HepG2 (cell line): ENCODE measurements around the gene TMEM108. TPM values are rescaled to one million over a fixed set of nuclear protein-coding genes. Genes with fewer than 3 reads are reported as not detected.

ENCODE experiments used
- ATAC-seq: fragments of 200-7000 bp; cut with Tn5 transposase; 3 replicates; pipeline ENCODE4 v1.9.1; 2020; ENCODE audit warnings: mild to moderate bottlenecking, moderate library complexity
- BruUV-seq: library from RNA; stranded (reverse); fragments of 400-500 nt; replicated peaks from 2 replicates; lab custom pipeline; 2021; lab: Mats Ljungman, UMichigan
- CTCF ChIA-PET: fragments of 300-600 bp; formaldehyde crosslinking; extraction: SDS; loops from one replicate; lab custom pipeline; 2021; ENCODE audit warnings: low total read pairs, inconsistent platforms, low intra/inter-chr PET ratio; lab: Yijun Ruan, JAX
- POLR2A ChIA-PET: fragments of 350-600 bp; sonication (Branson Sonifier 250); formaldehyde crosslinking; loops from one replicate; lab custom pipeline; 2020; ENCODE audit warnings: antibody characterized with exemption, inconsistent platforms; lab: Yijun Ruan, JAX
- DNase-seq: peaks from one replicate; pipeline ENCODE4 v3.0.0-alpha.2; 2015; ENCODE audit warnings: low spot score
- FAIRE-seq: peaks from 3 replicates; lab custom pipeline; 2011; peaks lifted over from hg19 to GRCh38; lab: Jason Lieb, UNC
- H2AFZ ChIP-seq: one replicate; pipeline ENCODE4 v1.6.1; 2011; ENCODE audit warnings: low read length, inconsistent platforms
- H3K27ac ChIP-seq: fragments of 300-600 bp; 3 replicates; pipeline ENCODE4 v1.8.0; 2011; ENCODE audit warnings: mixed run types, mild to moderate bottlenecking, mixed read lengths, low read length, inconsistent platforms; ENCODE audit not compliant: insufficient read depth; ENCODE audit errors: extremely low read length
- H3K27me3 ChIP-seq, 2 experiments: fragments of 200-600 bp in 1 of 2; 2 replicates in 1 of 2; 3 replicates in 1 of 2; pipeline versions ENCODE4 v1.6.0 to v1.8.0; 2011; ENCODE audit warnings: low read length in 2 of 2, mild to moderate bottlenecking in 2 of 2, moderate library complexity in 2 of 2, inconsistent platforms in 1 of 2; ENCODE audit not compliant: insufficient read depth in 2 of 2, control insufficient read depth in 1 of 2
- H3K36me3 ChIP-seq, 2 experiments: fragments of 200-600 bp in 1 of 2; replicated peaks in 1 of 2; 2 replicates in 1 of 2; 3 replicates in 1 of 2; pipeline versions ENCODE4 v1.5.1 to v1.8.0; 2011; ENCODE audit warnings: low read length in 2 of 2, inconsistent platforms in 1 of 2; ENCODE audit not compliant: insufficient read depth in 2 of 2, control insufficient read depth in 1 of 2
- H3K4me1 ChIP-seq: 2 replicates; pipeline ENCODE4 v1.5.1; 2012; ENCODE audit warnings: low read length, inconsistent platforms; ENCODE audit not compliant: insufficient read depth
- H3K4me2 ChIP-seq: 2 replicates; pipeline ENCODE4 v1.6.0; 2011; ENCODE audit warnings: low read depth, low read length, inconsistent platforms
- H3K4me3 ChIP-seq, 3 experiments: fragments of 200-600 bp in 1 of 3; sonication (generic), shearing (Covaris generic) in 1 of 3; replicated peaks in 1 of 3; 2 replicates each; pipeline ENCODE4 v1.5.1; 2011 to 2016; ENCODE audit warnings: low read length in 3 of 3, inconsistent platforms in 2 of 3, low read depth in 2 of 3, mild to moderate bottlenecking in 2 of 3, control low read depth in 1 of 3, mixed read lengths in 1 of 3; ENCODE audit not compliant: insufficient read depth in 1 of 3
- H3K79me2 ChIP-seq: one replicate; pipeline ENCODE4 v1.6.1; 2011; ENCODE audit warnings: low read length, inconsistent platforms; ENCODE audit not compliant: insufficient read depth
- H3K9ac ChIP-seq: 2 replicates; pipeline ENCODE4 v1.6.0; 2011; ENCODE audit warnings: mild to moderate bottlenecking, low read depth, low read length, inconsistent platforms; ENCODE audit not compliant: insufficient read depth
- H3K9me3 ChIP-seq: 2 replicates; pipeline ENCODE4 v1.5.1; 2012; ENCODE audit warnings: mild to moderate bottlenecking, low read length
- H4K20me1 ChIP-seq: 2 replicates; pipeline ENCODE4 v1.6.0; 2011; ENCODE audit warnings: inconsistent platforms, mild to moderate bottlenecking, low read length, moderate library complexity; ENCODE audit not compliant: insufficient read depth
- MNT ChIP-seq: fragments of 450-650 bp; IDR thresholded peaks from 2 replicates; pipeline ENCODE4 v1.6.1; 2016
- NKX3-1 ChIP-seq: sonication (generic); formaldehyde crosslinking; IDR thresholded peaks from 2 replicates; pipeline ENCODE4 v1.5.0; 2020; ENCODE audit warnings: missing genetic modification reagents
- REL ChIP-seq: sonication (generic); formaldehyde crosslinking; conservative IDR thresholded peaks from 2 replicates; pipeline ENCODE4 v1.8.0; 2022; ENCODE audit warnings: mild to moderate bottlenecking, missing genetic modification reagents, moderate library complexity
- ZHX2 ChIP-seq, 2 experiments: sonication (generic) in 1 of 2; formaldehyde crosslinking in 1 of 2; IDR thresholded peaks; 2 replicates each; pipeline versions ENCODE4 v1.6.1 to v1.9.0; 2014 to 2022; ENCODE audit warnings: antibody characterized with exemption in 1 of 2, borderline replicate concordance in 1 of 2, inconsistent platforms in 1 of 2, low read depth in 1 of 2, missing genetic modification reagents in 1 of 2
- WGBS: methylation state at CpG from one replicate; pipeline ENCODE4 v1.1.6; 2017; ENCODE audit warnings: low lambda C conversion rate; 5-methylcytosine and 5-hydroxymethylcytosine counted together
- in situ Hi-C: cut with HindIII; loops from 2 replicates; pipeline ENCODE4 v1.10.0; 2017; ENCODE audit warnings: low pct_unique_long_range_greater_than_20kb; ENCODE audit not compliant: extremely low pct_ligation_motif_present
- intact Hi-C: fragments of 100-400 bp; cut with micrococcal nuclease; formaldehyde crosslinking; loops from one replicate; pipeline ENCODE4 v1.10.0; 2022; ENCODE audit not compliant: unreplicated experiment
- polyA plus RNA-seq, 8 experiments: library from polyadenylated mRNA; depleted of rRNA in 3 of 8; stranded (reverse) in 7 of 8; unstranded in 1 of 8; fragments of >200 nt; fragmentation: Illumina TruSeq in 4 of 8; extraction: Trizol in 4 of 8; gene quantifications; 2 replicates each; pipeline versions ENCODE4 v1.2.1 to v1.2.3, GENCODE V29; 2011 to 2016; ENCODE audit warnings: low read depth in 4 of 8, missing spikeins in 1 of 8, mixed read lengths in 1 of 8; ENCODE audit not compliant: insufficient read depth in 1 of 8
- total RNA-seq, 5 experiments: library from RNA; depleted of rRNA; stranded (reverse); fragments of >200 nt; fragmentation: Illumina TruSeq; extraction: Trizol; gene quantifications; 2 replicates each; pipeline ENCODE4 v1.2.3, GENCODE V29; 2016; ENCODE audit warnings: low read depth in 1 of 5

The TMEM108 gene
- total and polyA plus RNA-seq, 2 of the 13 experiments (the other 11 are each of a cell fraction or from before 2014, with no cell fraction given): not detected

- H3K27ac ChIP-seq: no peak overlapping the region
- H2AFZ ChIP-seq: no peak overlapping the region
- ChIA-PET CTCF (no interaction called here), POLR2A (no interaction called here)
- no peaks in the 10 kb centered on the region for H4K20me1 ChIP-seq
- no peak for DNase-seq
- H3K27me3 ChIP-seq: peaks cover 0 to 2% of the 10 kb centered on the region in 2 experiments; a peak in 1 of 5 replicates
- TF ChIP-seq NKX3-1 (CRISPR knock-in tag) (no peak), MNT (no peak), ZHX2 (IDR thresholded peaks at IDR 0.05; ENCODE audit: low read depth) (no peak), ZHX2 (CRISPR knock-in tag; IDR thresholded peaks at IDR 0.05; ENCODE audit: borderline replicate concordance) (no peak), REL (CRISPR knock-in tag) (no peak)
- ATAC-seq: no peak
- in situ Hi-C loops (no loop called here), intact Hi-C loops (no loop called here)
- no peak for FAIRE-seq
- 13% methylated on average over 4 of the region's 4 CpGs for WGBS
- H3K4me1 ChIP-seq: no peaks in the 10 kb centered on the region
- H3K9me3 ChIP-seq: 0 out of 2 replicates have a peak, but pooled peaks cover 3% of the 10 kb centered on the region
- BruUV-seq: no TSS peak
- H3K9ac ChIP-seq: no peak overlapping the region
- H3K4me3 ChIP-seq: no peak overlapping the region
- H3K4me2 ChIP-seq: no peak overlapping the region
- no peaks in the 10 kb centered on the region for H3K79me2 ChIP-seq
- no peaks in the 10 kb centered on the region for H3K36me3 ChIP-seq
Measured at GRCh38 chr3:133361435-133361834, 323.2 kb downstream of the TMEM108 start.
